OCI-LY3 (cell line): Measurements from ENCODE around the gene BRI3BP.

Source experiments
- H2AFZ ChIP-seq: fragments of 200-600, 300-600 bp; shearing (Covaris generic); 2 replicates; pipeline ENCODE4 v1.6.0; 2014; ENCODE audit warnings: antibody characterized with exemption, low read depth, low read length
- H3K27ac ChIP-seq: fragments of 200-600, 300-600 bp; sonication (generic); 2 replicates; pipeline ENCODE4 v1.5.1; 2014; ENCODE audit warnings: mild to moderate bottlenecking, low read length, moderate library complexity, mixed read lengths
- H3K27me3 ChIP-seq: fragments of 200-600, 300-600 bp; sonication (generic); 2 replicates; pipeline ENCODE4 v1.6.1; 2014; ENCODE audit warnings: low read depth, low read length, mixed read lengths
- H3K36me3 ChIP-seq: fragments of 200-600, 300-600 bp; sonication (generic); replicated peaks from 2 replicates; pipeline ENCODE3; 2014; ENCODE audit warnings: low read depth, low read length, mixed read lengths
- H3K4me1 ChIP-seq: fragments of 300-600, 200-600 bp; sonication (generic); 2 replicates; pipeline ENCODE4 v1.6.1; 2014; ENCODE audit warnings: low read length, mixed read lengths
- H3K4me2 ChIP-seq: fragments of 200-600, 300-600 bp; sonication (generic); 2 replicates; pipeline ENCODE4 v1.6.1; 2014; ENCODE audit warnings: low read length, mixed read lengths
- H3K4me3 ChIP-seq: fragments of 300-600, 200-600 bp; sonication (generic); 2 replicates; pipeline ENCODE4 v1.5.1; 2014; ENCODE audit warnings: antibody characterized with exemption, mild to moderate bottlenecking, low read length, moderate library complexity
- H3K79me2 ChIP-seq: fragments of 300-600, 200-600 bp; shearing (Covaris generic); 2 replicates; pipeline ENCODE4 v1.6.1; 2014; ENCODE audit warnings: mild to moderate bottlenecking, low read length, mixed read lengths
- H3K9ac ChIP-seq: fragments of 300-600, 200-600 bp; shearing (Covaris generic); 2 replicates; pipeline ENCODE4 v1.6.0; 2014; ENCODE audit warnings: mild to moderate bottlenecking, low read length, moderate library complexity
- H3K9me3 ChIP-seq: fragments of 200-600, 300-600 bp; shearing (Covaris generic); 2 replicates; pipeline ENCODE4 v1.6.1; 2014; ENCODE audit warnings: low read length, mixed read lengths; ENCODE audit not compliant: insufficient read depth
- H4K20me1 ChIP-seq: fragments of 200-600, 300-600 bp; sonication (generic); 2 replicates; pipeline ENCODE4 v1.6.1; 2016; ENCODE audit warnings: low read length, mixed read lengths; ENCODE audit not compliant: insufficient read depth
- EZH2phosphoT487 ChIP-seq: fragments of 200-600 bp; shearing (Covaris generic); IDR thresholded peaks from 2 replicates; pipeline ENCODE4 v1.6.1; 2018; ENCODE audit warnings: antibody characterized with exemption, mixed run types, low read depth
- TF ChIP-seq, protein P1 (sequence below): fragments of 200-600, 300-600 bp; sonication (generic); IDR thresholded peaks from 2 replicates; pipeline ENCODE4 v1.5.1; 2014; ENCODE audit warnings: antibody characterized with exemption, low read length, low read depth

The BRI3BP gene, protein sequence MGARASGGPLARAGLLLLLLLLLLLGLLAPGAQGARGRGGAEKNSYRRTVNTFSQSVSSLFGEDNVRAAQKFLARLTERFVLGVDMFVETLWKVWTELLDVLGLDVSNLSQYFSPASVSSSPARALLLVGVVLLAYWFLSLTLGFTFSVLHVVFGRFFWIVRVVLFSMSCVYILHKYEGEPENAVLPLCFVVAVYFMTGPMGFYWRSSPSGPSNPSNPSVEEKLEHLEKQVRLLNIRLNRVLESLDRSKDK

DNA sequence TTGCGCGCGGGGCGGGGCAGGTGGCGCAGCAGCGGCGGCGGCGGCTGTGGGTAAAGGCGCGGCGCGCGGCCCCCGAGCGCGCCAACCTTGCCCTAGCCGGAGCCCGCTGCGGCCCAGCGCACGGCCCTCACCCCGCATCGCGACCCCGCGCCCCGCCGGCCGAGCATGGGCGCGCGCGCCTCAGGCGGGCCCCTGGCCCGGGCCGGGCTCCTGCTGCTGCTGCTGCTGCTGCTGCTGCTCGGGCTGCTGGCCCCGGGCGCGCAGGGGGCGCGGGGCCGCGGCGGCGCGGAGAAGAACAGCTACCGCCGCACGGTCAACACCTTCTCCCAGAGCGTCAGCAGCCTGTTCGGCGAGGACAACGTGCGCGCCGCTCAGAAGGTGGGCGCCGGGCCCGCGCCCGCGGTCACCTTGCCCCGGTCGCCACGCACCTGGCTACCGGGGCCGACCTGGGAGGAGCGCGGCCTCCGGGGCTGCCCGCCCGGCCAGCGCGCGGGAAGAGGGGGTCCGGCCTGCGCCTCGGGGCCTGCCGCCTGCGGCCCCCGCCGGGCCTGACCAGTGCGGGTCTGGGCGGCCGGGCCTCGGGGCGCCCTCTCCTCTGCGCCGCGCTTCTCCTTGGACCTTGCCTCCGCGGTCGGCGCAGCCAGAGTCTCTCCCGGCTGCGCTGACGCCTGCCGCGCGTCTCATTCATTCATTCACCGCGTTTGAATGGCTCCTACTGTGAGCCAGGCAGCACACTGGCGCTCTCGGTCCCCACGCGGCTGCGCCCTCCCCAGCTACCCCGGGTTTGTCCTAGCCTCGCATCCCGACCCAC is at the start of gene BRI3BP:
BRI3BP (plus strand) TSS at position 20 of the 811 bp plus-strand sequence; CDS start at position 166, 146 bp downstream.
- Histone ChIP-seq H3K27me3 (no peaks in the 10 kb centered on the region), H3K4me2 (peak within 1 kb of the TSS; percentile 100), H3K4me3 (peak within 1 kb of the TSS; percentile 97), H4K20me1 (peaks cover 32% of the 10 kb centered on the region), H3K27ac (peak within 1 kb of the TSS; percentile 95), H3K9ac (peak within 1 kb of the TSS; percentile 99), H3K9me3 (no peaks in the 10 kb centered on the region), H3K36me3 (peaks cover 12% of the 10 kb centered on the region), H2AFZ (peak within 1 kb of the TSS; percentile 94), H3K79me2 (peaks cover 55% of the 10 kb centered on the region), H3K4me1 (peaks cover 33% of the 10 kb centered on the region)
- TF ChIP-seq EZH2phosphoT487: no peak
- TF ChIP-seq, protein P1, sequence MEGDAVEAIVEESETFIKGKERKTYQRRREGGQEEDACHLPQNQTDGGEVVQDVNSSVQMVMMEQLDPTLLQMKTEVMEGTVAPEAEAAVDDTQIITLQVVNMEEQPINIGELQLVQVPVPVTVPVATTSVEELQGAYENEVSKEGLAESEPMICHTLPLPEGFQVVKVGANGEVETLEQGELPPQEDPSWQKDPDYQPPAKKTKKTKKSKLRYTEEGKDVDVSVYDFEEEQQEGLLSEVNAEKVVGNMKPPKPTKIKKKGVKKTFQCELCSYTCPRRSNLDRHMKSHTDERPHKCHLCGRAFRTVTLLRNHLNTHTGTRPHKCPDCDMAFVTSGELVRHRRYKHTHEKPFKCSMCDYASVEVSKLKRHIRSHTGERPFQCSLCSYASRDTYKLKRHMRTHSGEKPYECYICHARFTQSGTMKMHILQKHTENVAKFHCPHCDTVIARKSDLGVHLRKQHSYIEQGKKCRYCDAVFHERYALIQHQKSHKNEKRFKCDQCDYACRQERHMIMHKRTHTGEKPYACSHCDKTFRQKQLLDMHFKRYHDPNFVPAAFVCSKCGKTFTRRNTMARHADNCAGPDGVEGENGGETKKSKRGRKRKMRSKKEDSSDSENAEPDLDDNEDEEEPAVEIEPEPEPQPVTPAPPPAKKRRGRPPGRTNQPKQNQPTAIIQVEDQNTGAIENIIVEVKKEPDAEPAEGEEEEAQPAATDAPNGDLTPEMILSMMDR: no peak

DNA sequence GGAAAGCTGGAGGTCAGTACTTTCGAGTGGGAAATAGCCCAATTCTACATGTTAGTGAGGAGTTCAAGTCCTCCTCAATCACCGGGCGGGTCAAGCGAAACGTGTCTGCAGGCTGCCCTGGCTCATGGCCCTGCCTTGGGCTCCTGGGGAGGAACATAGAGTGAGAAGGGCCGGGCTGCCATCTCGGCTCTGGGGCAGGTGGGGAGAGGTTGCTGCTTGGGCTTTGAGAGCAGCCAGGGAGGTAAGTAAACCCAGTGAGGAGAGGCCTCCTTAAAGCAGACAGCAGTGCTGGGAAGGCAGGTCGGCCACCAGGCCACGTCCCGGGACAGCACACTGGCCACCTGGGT is 47.0 kb upstream of the BRI3BP start:
- Histone ChIP-seq H3K9me3 (no peaks in the 10 kb centered on the region), H2AFZ (no peak overlapping the region), H3K9ac (no peak overlapping the region), H3K79me2 (no peaks in the 10 kb centered on the region), H3K27ac (no peak overlapping the region), H3K4me3 (no peak overlapping the region), H3K4me1 (no peaks in the 10 kb centered on the region), H3K4me2 (no peak overlapping the region), H4K20me1 (no peaks in the 10 kb centered on the region), H3K27me3 (no peaks in the 10 kb centered on the region), H3K36me3 (peaks cover 15% of the 10 kb centered on the region)
- no peak for TF ChIP-seq EZH2phosphoT487
- TF ChIP-seq, protein P1: no peak

DNA sequence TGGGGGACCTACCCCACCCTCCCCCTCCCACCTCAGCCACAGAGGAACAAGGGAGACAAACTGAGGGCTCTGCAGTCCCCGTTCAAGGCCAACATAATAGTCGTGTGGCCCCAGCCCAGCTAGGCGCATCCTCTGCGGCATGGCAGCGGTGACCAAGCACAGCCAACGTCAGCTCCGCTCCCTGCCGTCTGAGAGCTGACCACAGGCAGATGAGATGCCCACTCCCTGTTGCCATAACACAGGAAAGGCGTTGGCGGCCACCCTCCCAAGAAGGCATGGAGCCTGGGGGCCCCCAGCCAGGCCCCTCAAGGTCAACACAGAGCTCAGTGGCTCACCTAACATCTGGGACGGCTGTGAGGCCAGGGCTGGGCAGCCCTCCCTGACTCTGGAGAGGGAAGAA is 46.4 kb upstream of the BRI3BP start:
- Histone ChIP-seq H3K4me3 (no peak overlapping the region), H3K9me3 (no peaks in the 10 kb centered on the region), H3K27me3 (no peaks in the 10 kb centered on the region), H3K36me3 (peaks cover 15% of the 10 kb centered on the region), H3K27ac (no peak overlapping the region), H3K9ac (no peak overlapping the region), H3K4me2 (no peak overlapping the region), H4K20me1 (no peaks in the 10 kb centered on the region), H3K4me1 (no peaks in the 10 kb centered on the region), H2AFZ (no peak overlapping the region), H3K79me2 (no peaks in the 10 kb centered on the region)
- TF ChIP-seq EZH2phosphoT487: no peak
- TF ChIP-seq, protein P1: no peak
